Activated CD4-positive, CD25-positive, alpha-beta regulatory T cell treated with anti-CD3 and anti-CD28 coated beads, Interleukin-2, amount 50 U/mL, for 16 hours (primary cell): ENCODE data around the gene SPATA31C1.
"Not testable (repeated sequence)": the region's sequence is repeated elsewhere in the genome, so short reads cannot be mapped to it uniquely, and the experiment has no call there.

Experiments used
- DNase-seq: peaks from one replicate; pipeline ENCODE4 v3.0.0-alpha.2; 2020; ENCODE audit warnings: low read depth, low spot score

The SPATA31C1 gene

DNA sequence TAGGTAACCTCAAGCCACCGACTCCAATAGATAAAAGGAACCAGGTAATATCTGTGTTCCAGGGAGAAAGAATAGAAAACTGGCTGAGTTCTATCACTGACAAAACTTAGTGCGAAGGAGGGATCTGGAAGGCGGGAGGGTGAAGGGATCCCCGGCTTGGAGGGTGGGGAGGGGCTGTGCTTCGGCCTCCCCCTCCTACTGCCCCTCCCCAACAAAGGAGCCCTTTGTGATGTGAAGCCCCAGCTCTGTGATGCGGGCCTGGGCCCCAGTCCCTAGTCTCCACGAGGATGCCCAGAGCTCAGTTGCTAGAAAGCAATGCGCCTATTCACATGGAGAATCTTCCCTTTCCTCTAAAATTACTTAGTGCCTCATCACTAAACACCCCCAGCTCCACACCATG lies at the start of gene SPATA31C1:
Gene SPATA31C1, plus strand, starts transcription at position 301 of the 400 bp plus-strand sequence.
- not testable (repeated sequence) for DNase-seq

DNA sequence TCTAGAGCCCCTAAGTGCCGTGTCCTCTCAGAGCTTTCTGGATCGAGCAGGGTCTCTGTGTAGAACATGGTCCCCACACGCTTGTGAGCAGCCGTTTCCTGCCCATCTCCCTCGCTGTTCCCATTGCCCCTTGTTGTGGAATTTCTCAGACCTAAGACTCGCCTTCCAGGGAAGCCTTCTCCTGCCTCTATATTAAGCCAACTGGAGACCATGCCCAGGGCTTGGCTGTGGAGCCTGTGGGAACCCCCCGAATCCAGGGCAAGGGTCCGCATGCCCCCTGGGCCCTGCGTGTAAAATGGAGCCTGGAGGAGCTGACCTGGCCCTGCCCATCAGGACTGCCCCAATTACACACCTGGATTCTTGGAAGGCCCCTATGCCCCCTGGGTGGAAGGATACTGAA lies 49.6 kb upstream of the SPATA31C1 start:
- DNase-seq = no peak

DNA sequence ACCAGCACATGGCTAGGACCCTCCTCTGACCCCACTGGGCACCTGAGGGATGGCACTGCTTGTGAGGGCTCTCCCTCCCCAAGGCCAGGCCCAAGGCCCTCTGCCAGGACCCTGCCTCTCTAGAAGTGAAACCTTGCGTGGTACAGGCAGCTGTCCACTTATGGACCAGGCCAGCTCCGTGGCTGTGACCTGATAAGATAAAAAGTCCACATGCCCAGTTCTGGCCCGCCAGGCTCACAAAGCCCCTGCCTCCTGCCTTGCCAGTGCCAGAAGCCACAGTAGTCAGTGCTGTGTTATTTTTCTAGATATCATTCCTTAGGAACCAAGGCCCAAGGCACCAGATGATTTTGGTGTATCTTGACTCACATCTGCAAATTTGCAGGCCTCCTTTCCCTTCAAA lies 49.1 kb upstream of the SPATA31C1 start:
- no peak for DNase-seq

DNA sequence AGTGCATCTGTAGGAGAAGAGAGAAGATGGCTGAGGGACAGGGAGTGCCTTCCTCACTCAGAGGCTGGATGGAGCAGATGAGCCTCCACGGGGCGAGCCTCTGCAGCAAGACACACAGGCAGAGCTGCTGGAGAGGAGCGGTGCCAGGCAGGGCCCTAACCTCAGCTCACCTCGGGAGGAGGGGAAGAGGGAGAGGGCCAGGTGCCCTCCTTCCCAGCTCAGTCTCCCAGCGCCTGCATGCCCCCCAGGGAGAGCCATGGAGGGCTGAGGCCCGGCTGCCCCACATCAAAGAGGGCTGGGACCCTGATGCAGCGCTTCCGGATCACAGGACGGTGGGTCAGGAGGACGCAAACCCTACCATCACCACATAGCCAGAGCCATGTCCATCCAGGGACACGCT lies 48.7 kb upstream of the SPATA31C1 start:
- no peak for DNase-seq

DNA sequence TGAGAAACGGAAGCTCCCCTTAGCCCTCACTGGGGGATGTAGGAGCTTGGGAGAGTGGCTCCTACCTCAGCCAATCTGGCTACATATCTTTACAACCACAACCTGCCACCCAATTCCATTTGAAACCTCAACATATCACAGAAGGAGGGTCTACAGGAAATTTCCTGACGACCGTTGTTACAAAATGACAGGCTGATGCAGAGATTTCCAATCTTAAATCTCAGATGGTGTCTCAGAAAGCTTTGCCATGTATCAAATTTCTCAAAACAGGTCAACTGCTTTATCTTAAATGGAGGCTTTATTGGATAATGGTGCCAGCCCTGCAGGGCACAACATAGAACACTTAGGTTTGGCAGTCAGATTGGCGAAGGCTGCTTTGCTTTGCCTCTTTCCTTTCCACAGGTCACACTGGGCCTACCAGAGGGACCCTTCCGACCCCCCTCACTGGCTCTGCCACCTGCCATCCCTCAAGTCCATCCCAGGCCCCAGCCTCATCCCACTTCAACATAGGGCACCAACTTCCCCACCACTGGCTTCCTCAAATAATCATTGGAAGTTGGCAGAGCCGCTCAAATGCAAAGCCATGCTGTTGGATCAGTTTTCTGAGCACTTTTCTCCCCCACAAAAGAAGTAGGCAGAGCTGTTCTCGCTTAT lies 46.2 kb upstream of the SPATA31C1 start:
- no peak for DNase-seq

DNA sequence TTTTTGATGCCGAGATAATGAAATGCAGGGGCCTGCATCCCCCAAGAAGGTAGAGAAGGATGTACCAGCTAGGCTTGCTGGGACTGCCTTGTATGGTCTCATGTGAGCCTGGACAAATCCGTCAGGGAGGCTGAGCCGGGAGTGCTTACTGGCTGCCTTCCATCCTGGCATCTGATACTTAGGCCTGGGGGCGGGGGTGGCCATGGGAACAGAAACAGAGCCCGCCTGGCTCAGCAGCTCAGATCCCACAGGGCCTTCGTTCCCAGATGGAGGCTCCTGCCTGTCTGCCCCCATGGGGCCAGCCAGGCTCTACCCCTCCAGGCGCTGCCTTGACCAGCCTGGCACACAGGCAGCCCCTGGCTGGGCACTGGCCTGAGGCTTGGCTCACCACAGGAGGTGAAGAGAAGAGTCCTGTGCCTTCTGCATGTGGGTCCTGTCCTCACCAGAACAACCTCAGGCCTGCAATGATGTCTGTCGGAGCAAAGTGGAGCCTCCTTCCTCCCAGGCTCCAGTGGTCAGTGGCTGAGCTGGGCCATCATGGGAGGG lies 45.6 kb upstream of the SPATA31C1 start:
- no peak for DNase-seq

DNA sequence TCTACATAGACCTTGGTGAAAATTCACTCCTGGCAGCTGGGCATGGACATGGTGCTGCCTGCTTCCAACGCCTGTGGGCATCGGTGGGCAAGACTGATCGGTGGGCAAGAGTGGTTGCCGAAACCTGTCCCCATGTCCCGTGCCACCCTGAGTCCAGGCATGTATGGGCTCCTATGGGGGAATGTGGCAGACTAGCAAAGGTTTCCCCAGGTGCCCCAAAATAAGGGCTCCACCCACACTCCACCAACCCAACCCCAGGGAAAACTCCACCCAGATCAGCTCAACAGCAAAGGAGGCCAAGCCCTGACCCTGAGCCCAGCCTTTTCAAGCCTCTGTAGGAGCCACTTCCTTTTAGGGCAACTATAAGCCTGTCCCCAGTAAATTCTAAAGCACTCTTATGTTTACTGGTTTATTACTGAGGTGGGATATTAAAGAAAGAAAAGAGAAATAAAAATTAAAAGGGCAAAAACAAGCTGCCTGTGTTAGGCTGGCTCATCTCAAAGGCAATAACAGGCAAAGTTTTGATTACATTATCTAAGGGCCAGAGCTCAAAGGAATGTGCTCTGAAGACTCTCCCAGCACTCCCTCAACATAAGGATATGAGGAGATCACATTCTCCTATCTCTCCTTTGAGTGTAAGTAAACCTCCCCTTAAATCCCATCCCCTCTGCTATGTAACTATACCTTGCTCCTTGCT lies 44.0 kb upstream of the SPATA31C1 start:
- DNase-seq = no peak

DNA sequence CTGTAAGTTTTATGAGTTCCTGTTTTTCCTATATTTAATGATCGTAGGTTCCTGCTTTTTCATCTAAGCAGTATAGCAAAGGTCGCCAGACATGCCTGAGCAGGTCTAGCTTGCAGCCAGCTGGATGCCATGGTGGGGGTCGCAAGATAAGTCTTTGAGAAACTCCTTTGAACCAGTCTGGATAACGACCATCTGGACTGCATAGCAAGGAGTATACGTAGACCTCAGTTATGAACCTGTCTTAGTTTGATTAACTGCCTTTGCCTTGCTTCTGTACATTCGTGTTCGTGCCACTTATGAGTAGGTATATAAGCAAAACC lies 43.5 kb upstream of the SPATA31C1 start:
- no peak for DNase-seq

DNA sequence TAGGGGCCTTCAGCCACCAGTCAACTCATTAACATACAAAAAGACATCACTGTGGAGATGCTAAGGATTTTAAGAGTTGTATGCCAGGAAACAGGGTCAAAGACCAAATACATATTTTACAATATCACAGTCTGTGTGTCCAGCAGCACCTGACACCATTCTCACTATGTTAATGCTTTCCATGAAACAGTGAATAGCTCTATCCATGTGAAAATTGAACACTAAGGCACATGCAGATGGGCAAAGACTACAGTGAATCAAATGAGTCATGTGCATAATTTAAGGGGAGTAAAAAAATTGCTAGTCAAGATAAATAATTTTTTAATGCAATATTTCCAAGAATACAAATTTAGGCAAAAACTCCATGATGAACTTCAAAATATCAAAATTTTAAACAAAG lies 42.7 kb upstream of the SPATA31C1 start:
- no peak for DNase-seq

DNA sequence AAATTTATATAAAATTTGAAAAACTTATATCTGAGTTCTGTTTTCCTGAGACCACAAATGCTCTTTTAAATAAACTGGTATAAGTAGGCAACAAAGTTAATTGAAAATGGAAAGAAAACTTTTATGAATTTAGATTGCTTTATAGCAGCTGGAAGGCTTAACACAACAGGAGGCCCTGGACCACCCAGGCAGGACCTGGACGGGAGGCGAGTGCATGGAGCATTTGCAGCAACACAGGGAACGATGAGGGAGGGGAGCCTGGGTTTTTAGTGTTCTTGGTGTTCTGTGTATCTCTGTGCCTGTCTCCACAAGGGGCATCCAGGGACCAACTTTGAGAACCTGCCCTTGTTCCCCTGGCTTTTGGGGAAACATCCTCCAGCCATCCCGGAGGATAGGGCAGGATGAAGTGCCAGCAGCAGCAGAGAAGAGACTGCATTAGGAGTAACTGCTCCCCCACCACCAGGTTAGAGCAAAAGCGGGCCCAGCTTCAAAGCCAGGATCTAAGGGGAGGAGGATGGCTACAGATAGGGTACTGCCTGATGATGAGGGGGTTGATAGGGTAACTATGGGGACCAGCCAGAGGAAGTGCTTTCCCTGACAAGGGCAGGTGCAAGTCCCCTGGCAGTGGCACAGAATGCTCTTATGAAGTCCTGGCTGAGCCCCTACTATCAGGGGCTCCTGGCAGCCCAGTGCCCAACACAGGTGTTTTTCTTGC lies 41.8 kb upstream of the SPATA31C1 start:
- no peak for DNase-seq

DNA sequence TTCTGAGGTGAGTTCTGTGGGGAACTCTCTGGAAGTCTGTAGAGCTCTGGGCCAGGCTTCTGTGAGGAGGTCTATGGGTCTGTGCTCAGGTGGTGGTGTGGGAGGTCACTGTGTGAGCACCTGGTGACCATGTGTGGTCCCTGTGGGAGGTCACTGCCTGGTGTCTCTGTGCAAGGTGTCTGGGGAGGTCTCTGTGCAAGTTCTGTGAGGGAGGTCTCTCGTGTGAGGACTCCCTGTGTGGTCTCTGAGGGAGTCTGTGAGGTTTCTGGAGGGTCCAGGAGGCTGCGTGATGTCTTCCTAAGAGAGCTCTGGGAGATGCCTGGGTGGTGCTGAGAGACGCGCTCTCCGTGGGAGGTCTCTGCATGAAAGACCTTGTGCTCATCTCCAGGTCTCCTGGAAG lies 41.1 kb upstream of the SPATA31C1 start:
- no peak for DNase-seq

DNA sequence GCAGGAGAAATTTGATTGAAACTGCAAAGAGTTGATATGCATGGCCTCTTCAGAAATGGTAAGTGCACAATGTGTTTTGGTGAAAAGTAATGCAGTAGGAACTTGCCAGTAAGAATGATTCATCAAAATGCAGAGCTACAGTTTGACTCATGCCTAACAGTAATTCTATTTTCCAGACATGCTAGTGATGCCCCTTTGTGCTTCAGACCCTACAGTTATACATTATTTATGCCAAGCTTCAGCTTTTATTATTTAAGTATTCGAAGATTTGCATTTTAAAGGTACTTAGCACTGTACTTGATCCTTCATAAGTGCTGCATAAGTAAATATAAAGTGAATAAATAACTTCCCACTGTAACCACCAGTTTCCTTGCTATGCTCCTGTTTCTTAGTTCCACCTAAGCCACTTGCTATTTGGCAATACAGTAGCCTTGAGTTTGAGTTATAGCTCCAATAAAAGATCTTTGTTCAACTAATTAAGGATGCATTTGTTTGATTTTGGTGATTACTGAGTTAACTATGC lies 38.7 kb upstream of the SPATA31C1 start:
- no peak for DNase-seq

DNA sequence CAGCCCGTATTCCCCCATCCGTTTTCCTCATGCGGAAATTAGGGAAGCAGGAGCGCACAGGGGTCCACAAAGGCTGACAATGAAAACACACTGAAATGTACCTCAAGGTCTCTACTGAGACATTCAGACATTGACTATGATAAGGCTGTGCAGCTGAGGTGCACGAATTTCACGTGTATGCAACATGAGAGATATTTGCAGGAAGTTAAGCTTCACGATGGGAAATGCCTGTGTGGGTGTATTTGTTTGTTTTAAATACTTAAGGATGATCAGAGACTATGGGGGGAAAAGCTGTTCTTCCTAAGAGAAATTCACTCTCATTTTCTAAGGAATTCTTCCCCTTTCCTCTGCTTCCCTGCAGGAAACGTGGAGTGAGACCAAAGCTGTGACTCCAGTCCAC lies 37.6 kb upstream of the SPATA31C1 start:
- no peak for DNase-seq

DNA sequence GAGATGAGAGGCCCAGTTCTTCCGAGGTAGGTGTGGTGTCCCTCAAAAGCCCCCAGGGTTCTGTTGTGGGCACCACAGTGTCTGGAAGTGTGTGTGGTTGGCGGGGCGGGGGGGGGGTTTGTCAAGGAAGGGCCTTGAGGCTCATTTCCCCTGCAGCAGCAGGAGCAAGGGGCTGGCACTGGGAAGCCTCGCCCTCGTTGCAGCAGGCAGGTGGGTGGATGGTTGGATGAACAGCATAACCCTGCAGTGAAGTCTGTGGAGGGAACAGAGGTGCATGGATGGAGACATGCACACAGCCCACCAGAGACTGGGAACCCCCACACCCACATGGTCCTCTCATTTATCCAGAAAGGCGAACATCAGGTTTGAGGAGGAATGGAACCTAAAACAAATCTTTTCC lies 37.1 kb upstream of the SPATA31C1 start:
- no peak for DNase-seq

DNA sequence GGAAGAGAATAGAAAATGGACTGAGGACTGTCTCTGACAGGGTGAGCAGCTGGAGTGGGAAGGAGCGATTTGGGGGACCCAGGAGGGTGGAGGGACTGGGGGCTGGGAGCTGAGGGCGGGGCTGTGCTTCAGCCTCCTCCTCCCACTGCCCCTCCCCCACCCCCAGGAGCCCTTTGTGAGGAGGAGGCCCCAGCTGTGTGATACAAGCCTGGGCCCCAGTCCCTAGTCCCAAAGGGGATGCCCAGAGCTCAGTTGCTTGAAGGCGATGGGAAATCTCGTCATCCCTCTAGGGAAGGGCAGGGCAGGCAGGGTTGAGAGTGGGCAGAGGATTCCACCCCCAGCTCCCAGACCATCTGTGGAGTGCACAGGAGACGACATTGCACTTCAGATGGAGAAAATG lies 35.1 kb upstream of the SPATA31C1 start, which contains the start of gene SPATA31E1:
Gene SPATA31E1, plus strand, starts transcription at position 251 of the 400 bp plus-strand sequence. Its CDS starts 15 bp downstream, at position 266.
- no peak for DNase-seq

DNA sequence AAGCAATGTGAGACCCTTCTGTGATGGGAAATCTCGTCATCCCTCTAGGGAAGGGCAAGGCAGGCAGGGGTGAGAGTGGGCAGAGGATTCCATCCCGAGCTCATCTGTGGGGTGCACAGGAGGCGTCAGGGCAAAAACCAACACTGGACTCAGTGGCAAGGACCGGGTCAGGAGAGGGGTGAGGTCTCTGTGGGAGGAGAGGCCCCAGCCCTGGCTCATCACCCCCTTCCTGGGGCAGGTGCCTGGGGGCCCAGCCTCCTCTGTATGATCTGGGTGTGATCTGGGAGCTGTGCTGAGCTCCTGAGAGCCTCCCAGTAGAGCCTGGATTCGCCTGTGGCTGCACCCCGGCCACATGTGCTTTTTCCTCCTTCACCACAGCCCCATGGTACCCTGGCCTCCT lies 34.5 kb upstream of the SPATA31C1 start:
- no peak for DNase-seq

DNA sequence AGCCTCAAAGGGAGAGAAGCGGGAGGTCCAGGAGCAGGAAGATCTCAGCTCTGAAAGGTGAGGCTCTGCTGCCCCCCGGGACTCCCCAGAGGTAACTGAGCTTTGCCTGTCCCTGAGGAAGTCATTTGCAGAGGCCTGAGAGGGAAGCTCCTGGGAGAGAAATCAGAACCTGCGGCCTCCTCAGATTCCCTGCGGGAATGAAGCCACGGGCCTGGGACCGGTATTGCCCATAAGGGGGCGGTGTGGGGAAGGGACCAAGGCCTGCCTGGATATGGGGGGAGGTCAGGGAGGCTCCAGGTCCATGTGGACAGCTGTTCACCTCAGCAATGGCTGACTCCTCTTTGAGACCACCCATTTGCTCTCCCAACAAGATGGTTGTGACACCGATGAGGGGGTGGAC lies 33.8 kb upstream of the SPATA31C1 start:
- DNase-seq = no peak

DNA sequence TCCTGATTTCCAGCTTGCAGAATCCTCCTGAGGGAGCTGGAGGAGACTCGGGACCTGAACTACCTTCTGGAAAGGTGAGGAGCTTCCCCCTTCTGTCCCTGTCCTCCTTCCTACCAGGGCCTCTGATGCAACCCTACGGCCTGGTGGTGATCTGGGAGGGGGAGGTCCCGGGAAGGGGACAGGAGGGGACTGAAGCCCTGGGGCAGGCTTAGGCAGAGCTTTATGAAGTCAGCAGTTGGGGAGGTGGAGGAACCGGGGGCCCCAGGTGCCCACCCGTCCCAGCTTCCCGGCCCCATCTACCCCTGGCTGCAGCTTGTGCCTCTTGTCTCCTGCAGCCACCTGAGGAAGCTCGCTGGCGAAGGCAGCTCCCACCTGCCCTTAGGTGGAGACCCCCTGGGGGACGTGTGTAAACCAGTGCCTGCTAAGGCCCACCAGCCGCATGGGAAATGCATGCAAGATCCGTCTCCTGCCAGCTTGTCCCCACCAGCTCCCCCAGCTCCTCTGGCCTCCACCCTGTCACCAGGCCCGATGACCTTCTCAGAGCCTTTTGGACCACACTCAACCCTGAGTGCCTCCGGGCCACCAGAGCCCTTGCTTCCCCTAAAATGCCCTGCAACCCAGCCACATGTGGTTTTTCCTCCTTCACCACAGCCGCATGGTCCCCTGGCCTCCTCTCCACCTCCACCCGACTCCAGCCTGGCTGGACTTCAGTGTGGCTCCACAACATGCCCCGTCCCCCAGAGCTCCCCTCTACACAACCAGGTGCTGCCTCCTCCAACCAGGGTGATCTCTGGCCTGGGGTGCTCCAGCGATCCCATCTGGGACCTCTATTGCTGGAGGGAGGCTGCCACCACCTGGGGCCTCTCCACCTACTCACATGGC lies 32.9 kb upstream of the SPATA31C1 start:
- no peak for DNase-seq

DNA sequence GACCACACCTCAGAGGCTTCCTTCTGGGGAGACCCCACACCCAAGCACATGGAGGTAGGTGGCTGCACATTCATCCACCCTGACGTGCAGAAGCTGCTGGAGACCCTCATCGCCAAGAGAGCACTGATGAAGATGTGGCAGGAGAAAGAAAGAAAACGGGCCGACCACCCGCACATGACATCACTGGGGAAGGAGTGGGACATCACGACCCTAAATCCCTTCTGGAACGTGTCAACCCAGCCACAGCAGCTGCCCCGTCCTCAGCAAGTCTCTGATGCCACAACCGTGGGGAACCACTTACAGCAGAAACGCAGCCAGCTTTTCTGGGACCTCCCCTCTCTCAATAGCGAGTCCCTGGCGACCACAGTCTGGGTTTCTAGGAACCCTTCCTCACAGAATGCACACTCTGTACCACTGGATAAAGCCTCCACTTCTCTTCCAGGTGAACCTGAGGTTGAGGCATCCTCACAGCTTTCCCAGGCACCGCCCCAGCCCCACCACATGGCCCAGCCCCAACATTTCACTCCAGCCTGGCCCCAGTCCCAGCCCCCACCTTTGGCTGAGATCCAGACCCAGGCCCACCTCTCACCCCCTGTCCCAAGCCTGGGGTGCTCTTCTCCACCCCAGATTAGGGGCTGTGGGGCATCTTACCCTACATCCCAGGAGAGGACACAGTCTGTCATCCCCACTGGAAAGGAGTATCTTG lies 32.1 kb upstream of the SPATA31C1 start:
- no peak for DNase-seq

DNA sequence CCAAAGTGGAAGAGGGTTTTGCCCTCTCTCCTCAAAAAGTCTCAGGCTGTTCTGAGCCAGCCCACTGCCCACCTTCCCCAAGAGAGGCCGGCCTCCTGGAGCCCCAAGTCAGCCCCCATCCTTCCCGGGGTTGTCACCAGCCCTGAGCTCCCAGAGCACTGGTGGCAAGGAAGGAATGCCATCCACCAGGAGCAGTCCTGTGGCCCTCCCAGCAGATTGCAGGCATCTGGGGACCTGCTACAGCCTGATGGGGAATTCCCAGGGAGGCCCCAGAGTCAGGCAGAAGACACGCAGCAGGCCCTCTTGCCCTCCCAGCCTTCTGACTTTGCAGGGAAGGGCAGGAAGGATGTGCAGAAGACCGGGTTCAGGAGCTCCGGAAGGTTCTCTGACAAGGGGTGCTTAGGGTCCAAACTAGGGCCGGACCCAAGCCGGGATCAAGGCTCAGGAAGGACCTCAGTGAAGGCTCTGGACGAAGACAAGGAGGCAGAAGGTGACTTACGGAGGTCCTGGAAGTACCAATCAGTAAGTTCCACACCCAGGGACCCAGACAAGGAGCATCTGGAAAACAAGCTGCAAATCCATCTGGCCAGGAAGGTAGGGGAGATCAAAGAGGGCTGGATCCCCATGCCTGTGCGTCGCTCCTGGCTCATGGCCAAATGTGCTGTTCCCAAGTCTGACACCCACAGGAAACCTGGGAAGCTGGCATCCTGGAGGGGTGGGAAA lies 31.4 kb upstream of the SPATA31C1 start:
- DNase-seq = no peak
